ENCODE results near the gene ZNF667. TPM values are rescaled to one million over a fixed set of nuclear protein-coding genes. Genes with fewer than 3 reads are reported as not detected.

Gene ZNF667
- total and polyA plus RNA-seq, 9 donors, result 6.8 to 11.4 (median 8.9) TPM

DNA sequence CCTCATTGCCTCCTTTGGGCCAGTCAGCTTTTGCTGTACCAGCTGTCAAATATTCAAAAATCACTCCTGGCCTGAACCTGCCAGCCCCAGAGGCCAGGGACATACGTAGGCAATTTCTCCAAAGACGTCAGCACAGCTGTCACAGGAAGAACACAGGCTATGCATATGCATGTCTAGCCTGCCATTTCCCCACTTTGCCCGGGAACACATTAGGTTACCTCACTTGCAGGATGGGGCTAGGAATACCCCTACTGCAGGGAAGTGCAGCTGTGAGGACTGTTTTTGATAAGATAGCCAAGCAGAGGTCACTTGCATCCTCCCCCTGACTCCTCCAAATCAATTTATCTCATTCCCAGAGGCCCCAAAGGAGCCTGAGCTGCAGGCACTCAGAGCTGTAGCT, 2.8 kb downstream of the ZNF667 start:
- H3K36me3 ChIP-seq (ENCODE audit: control insufficient read depth, insufficient read depth, low read length), result peaks cover 27% of the 10 kb centered on the region
- peaks cover 17% of the 10 kb centered on the region for H3K4me1 ChIP-seq (ENCODE audit: control insufficient read depth, insufficient read depth, low read length)
- DNase-seq, result no peak
- WGBS (ENCODE audit: insufficient coverage), result no CpG with 5 or more reads among the region's 3 CpGs
- H3K4me3 ChIP-seq (ENCODE audit: low read length), result no peak overlapping the region
- no peak overlapping the region for H3K27ac ChIP-seq (ENCODE audit: low read length)
- peaks cover 13% of the 10 kb centered on the region for H3K9me3 ChIP-seq (replicated peaks; ENCODE audit: control insufficient read depth, low read depth, low read length)
- no peaks in the 10 kb centered on the region for H3K27me3 ChIP-seq (ENCODE audit: control insufficient read depth, insufficient read depth, low read length)

GRCh38 chr19:56441206-56441792, 35.8 kb downstream of the ZNF667 start:
- Histone ChIP-seq H3K9me3 (replicated peaks; ENCODE audit: control insufficient read depth, low read depth, low read length) (peaks cover 65% of the 10 kb centered on the region), H3K27ac (ENCODE audit: low read length) (no peak overlapping the region), H3K36me3 (ENCODE audit: control insufficient read depth, insufficient read depth, low read length) (peaks cover 8% of the 10 kb centered on the region), H3K27me3 (ENCODE audit: control insufficient read depth, insufficient read depth, low read length) (no peaks in the 10 kb centered on the region), H3K4me3 (ENCODE audit: low read length) (no peak overlapping the region), H3K4me1 (ENCODE audit: control insufficient read depth, insufficient read depth, low read length) (no peaks in the 10 kb centered on the region)
- no CpG with 5 or more reads among the region's 8 CpGs for WGBS (ENCODE audit: insufficient coverage)
- DNase-seq, result no peak

DNA sequence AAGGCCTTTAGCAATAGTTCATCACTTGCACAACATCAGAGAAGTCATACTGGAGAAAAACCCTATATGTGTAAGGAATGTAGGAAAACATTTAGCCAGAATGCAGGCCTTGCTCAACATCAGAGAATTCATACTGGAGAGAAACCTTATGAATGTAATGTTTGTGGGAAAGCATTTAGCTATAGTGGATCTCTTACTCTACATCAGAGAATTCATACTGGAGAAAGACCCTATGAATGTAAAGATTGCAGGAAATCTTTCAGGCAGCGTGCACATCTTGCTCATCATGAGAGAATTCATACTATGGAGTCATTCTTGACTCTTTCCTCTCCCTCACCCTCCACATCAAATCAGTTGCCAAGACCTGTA, 53.2 kb downstream of the ZNF667 start:
- DNase-seq, result no peak
- no peaks in the 10 kb centered on the region for H3K4me1 ChIP-seq (ENCODE audit: control insufficient read depth, insufficient read depth, low read length)
- H3K27me3 ChIP-seq (ENCODE audit: control insufficient read depth, insufficient read depth, low read length), result no peaks in the 10 kb centered on the region
- WGBS (ENCODE audit: insufficient coverage), result no CpG with 5 or more reads among the region's 1 CpG
- H3K9me3 ChIP-seq (replicated peaks; ENCODE audit: control insufficient read depth, low read depth, low read length), result peaks cover 86% of the 10 kb centered on the region
- H3K27ac ChIP-seq (ENCODE audit: low read length), result no peak overlapping the region
- no peak overlapping the region for H3K4me3 ChIP-seq (ENCODE audit: low read length)
- H3K36me3 ChIP-seq (ENCODE audit: control insufficient read depth, insufficient read depth, low read length), result peaks cover 9% of the 10 kb centered on the region

DNA sequence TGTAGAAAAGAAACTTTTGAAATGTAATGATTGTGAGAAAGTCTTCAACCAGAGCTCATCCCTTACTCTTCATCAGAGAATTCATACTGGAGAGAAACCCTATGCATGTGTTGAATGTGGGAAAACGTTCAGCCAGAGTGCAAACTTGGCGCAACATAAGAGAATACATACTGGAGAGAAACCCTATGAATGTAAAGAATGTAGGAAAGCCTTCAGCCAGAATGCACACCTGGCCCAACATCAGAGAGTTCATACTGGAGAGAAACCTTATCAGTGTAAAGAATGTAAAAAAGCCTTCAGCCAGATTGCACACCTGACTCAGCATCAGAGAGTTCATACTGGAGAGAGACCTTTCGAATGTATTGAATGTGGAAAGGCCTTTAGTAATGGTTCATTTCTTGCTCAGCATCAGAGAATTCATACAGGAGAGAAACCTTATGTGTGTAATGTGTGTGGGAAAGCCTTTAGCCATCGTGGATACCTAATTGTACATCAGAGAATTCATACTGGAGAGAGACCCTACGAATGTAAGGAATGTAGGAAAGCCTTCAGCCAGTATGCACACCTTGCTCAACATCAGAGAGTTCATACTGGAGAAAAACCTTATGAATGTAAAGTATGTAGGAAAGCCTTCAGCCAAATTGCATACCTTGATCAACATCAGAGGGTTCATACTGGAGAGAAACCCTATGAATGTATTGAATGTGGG, 53.7 kb downstream of the ZNF667 start:
- Histone ChIP-seq H3K9me3 (replicated peaks; ENCODE audit: control insufficient read depth, low read depth, low read length) (peaks cover 86% of the 10 kb centered on the region), H3K36me3 (ENCODE audit: control insufficient read depth, insufficient read depth, low read length) (peaks cover 9% of the 10 kb centered on the region), H3K4me3 (ENCODE audit: low read length) (no peak overlapping the region), H3K27ac (ENCODE audit: low read length) (no peak overlapping the region), H3K4me1 (ENCODE audit: control insufficient read depth, insufficient read depth, low read length) (no peaks in the 10 kb centered on the region), H3K27me3 (ENCODE audit: control insufficient read depth, insufficient read depth, low read length) (no peaks in the 10 kb centered on the region)
- WGBS (ENCODE audit: insufficient coverage), result no CpG with 5 or more reads among the region's 5 CpGs
- DNase-seq, result no peak

GRCh38 chr19:56405062-56405461, 72.1 kb downstream of the ZNF667 start:
- DNase-seq, result no peak
- WGBS (ENCODE audit: insufficient coverage), result 89% methylated on average over 4 of the region's 4 CpGs
- no peaks in the 10 kb centered on the region for H3K27me3 ChIP-seq (ENCODE audit: control insufficient read depth, insufficient read depth, low read length)
- H3K4me1 ChIP-seq (ENCODE audit: control insufficient read depth, insufficient read depth, low read length), result peaks cover 18% of the 10 kb centered on the region
- H3K9me3 ChIP-seq (replicated peaks; ENCODE audit: control insufficient read depth, low read depth, low read length), result peaks cover 38% of the 10 kb centered on the region
- no peak overlapping the region for H3K27ac ChIP-seq (ENCODE audit: low read length)
- H3K4me3 ChIP-seq (ENCODE audit: low read length), result peak overlapping the region; percentile 93
- peaks cover 24% of the 10 kb centered on the region for H3K36me3 ChIP-seq (ENCODE audit: control insufficient read depth, insufficient read depth, low read length)

DNA sequence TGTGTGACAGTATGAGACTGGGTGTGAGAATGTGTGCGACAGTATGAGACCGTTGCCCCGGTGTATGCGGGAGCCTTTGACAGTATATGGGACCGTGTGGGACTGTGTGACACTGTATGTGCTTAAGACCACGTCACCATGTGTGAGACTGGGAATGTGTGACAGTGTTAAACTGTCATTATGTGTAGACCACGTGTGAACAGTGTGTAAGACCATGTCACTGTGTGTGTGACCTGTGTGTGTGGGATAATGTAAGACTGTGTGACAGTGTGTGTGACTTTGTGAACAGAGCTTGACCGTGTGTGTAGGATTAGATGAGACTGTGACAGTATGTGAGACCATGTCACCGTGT, 72.5 kb downstream of the ZNF667 start:
- peaks cover 40% of the 10 kb centered on the region for H3K9me3 ChIP-seq (replicated peaks; ENCODE audit: control insufficient read depth, low read depth, low read length)
- no peaks in the 10 kb centered on the region for H3K27me3 ChIP-seq (ENCODE audit: control insufficient read depth, insufficient read depth, low read length)
- WGBS (ENCODE audit: insufficient coverage), result 55% methylated on average over 9 of the region's 9 CpGs
- H3K36me3 ChIP-seq (ENCODE audit: control insufficient read depth, insufficient read depth, low read length), result peaks cover 24% of the 10 kb centered on the region
- H3K27ac ChIP-seq (ENCODE audit: low read length), result peak overlapping the region; percentile 71
- peak overlapping the region; percentile 93 for H3K4me3 ChIP-seq (ENCODE audit: low read length)
- peaks cover 18% of the 10 kb centered on the region for H3K4me1 ChIP-seq (ENCODE audit: control insufficient read depth, insufficient read depth, low read length)
- DNase-seq, result no peak

- H3K9me3 ChIP-seq (replicated peaks; ENCODE audit: control insufficient read depth, low read depth, low read length), result peaks cover 39% of the 10 kb centered on the region
- H3K27ac ChIP-seq (ENCODE audit: low read length), result peak within 1 kb of the TSS; percentile 99
- H3K27me3 ChIP-seq (ENCODE audit: control insufficient read depth, insufficient read depth, low read length), result no peaks in the 10 kb centered on the region
- peaks cover 25% of the 10 kb centered on the region for H3K36me3 ChIP-seq (ENCODE audit: control insufficient read depth, insufficient read depth, low read length)
- peaks cover 18% of the 10 kb centered on the region for H3K4me1 ChIP-seq (ENCODE audit: control insufficient read depth, insufficient read depth, low read length)
- WGBS (ENCODE audit: insufficient coverage), result under 1% methylated on average over 56 of the region's 70 CpGs
- H3K4me3 ChIP-seq (ENCODE audit: low read length), result peak within 1 kb of the TSS; percentile 93
- DNase-seq, result peak; percentile 99
Observed at GRCh38 chr19:56403764-56404704, 73.1 kb downstream of the ZNF667 start, which contains the start of gene ZNF583. TSS of gene ZNF583 (plus strand) at chr19:56404332. CDS start at chr19:56407115, 2,783 bp downstream.

GRCh38 chr19:56403261-56403660, 73.9 kb downstream of the ZNF667 start:
- peaks cover 33% of the 10 kb centered on the region for H3K9me3 ChIP-seq (replicated peaks; ENCODE audit: control insufficient read depth, low read depth, low read length)
- peaks cover 26% of the 10 kb centered on the region for H3K36me3 ChIP-seq (ENCODE audit: control insufficient read depth, insufficient read depth, low read length)
- peak overlapping the region; percentile 99 for H3K27ac ChIP-seq (ENCODE audit: low read length)
- H3K4me1 ChIP-seq (ENCODE audit: control insufficient read depth, insufficient read depth, low read length), result peaks cover 18% of the 10 kb centered on the region
- DNase-seq, result no peak
- H3K27me3 ChIP-seq (ENCODE audit: control insufficient read depth, insufficient read depth, low read length), result no peaks in the 10 kb centered on the region
- peak overlapping the region; percentile 93 for H3K4me3 ChIP-seq (ENCODE audit: low read length)
- WGBS (ENCODE audit: insufficient coverage), result 60% methylated on average over 2 of the region's 9 CpGs

DNA sequence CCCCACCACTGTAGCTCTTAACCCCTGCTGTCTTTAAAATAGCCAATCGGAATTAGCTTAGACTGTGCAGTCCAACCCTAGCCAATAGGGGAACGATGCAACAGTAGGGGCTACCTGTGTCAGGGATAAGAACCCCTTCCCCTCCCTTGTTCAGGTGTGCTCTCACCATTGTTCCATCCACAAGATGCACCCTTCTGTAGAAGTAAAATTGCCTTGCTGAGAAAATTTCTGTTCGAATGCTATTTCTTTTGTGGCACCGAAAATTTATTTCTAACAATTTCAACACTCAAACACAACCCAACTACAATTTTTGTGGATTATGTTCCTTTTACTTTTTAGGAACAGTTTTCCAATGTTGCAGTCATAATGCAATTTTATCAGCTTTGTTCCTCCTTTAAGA, 76.7 kb downstream of the ZNF667 start:
- Histone ChIP-seq H3K27ac (ENCODE audit: low read length) (no peak overlapping the region), H3K9me3 (replicated peaks; ENCODE audit: control insufficient read depth, low read depth, low read length) (peaks cover 18% of the 10 kb centered on the region), H3K4me1 (ENCODE audit: control insufficient read depth, insufficient read depth, low read length) (peaks cover 18% of the 10 kb centered on the region), H3K36me3 (ENCODE audit: control insufficient read depth, insufficient read depth, low read length) (peaks cover 22% of the 10 kb centered on the region), H3K4me3 (ENCODE audit: low read length) (no peak overlapping the region), H3K27me3 (ENCODE audit: control insufficient read depth, insufficient read depth, low read length) (no peaks in the 10 kb centered on the region)
- DNase-seq, result no peak
- 100% methylated on average over 1 of the region's 4 CpGs for WGBS (ENCODE audit: insufficient coverage)

DNA sequence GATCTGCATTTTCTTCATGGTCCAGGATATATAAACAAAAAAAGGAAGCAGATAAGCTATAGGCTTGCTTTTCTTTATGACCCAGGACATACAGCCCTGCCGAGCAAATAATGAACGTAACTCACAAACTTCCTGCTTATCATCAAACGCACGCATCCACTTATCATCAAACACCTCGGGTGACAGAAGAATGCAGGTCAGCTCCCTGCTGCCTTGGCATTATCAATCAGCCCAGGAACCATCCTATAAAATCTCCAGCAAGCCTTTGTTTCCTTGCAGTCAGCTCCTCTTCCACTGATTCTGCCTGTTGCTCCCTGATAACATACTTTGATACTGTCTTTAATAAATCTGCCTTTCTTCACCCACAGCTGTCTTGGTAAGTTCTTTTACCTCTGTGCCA, 78.3 kb downstream of the ZNF667 start:
- Histone ChIP-seq H3K9me3 (replicated peaks; ENCODE audit: control insufficient read depth, low read depth, low read length) (peaks cover 17% of the 10 kb centered on the region), H3K27me3 (ENCODE audit: control insufficient read depth, insufficient read depth, low read length) (no peaks in the 10 kb centered on the region), H3K36me3 (ENCODE audit: control insufficient read depth, insufficient read depth, low read length) (peaks cover 22% of the 10 kb centered on the region), H3K4me1 (ENCODE audit: control insufficient read depth, insufficient read depth, low read length) (peaks cover 6% of the 10 kb centered on the region), H3K27ac (ENCODE audit: low read length) (no peak overlapping the region), H3K4me3 (ENCODE audit: low read length) (no peak overlapping the region)
- DNase-seq, result no peak
- WGBS (ENCODE audit: insufficient coverage), result 89% methylated on average over 4 of the region's 5 CpGs

Measured in muscle of leg (tissue), 11 donors.